AG08396 (cell line): Measurements from ENCODE around the gene UHRF1.
"Not testable (repeated sequence)": the region's sequence is repeated elsewhere in the genome, so short reads cannot be mapped to it uniquely, and the experiment has no call there.

ENCODE experiments used
- DNase-seq: peaks from one replicate; pipeline ENCODE4 v3.0.0; 2012; ENCODE audit warnings: low spot score, mixed read lengths

UHRF1 gene

DNA sequence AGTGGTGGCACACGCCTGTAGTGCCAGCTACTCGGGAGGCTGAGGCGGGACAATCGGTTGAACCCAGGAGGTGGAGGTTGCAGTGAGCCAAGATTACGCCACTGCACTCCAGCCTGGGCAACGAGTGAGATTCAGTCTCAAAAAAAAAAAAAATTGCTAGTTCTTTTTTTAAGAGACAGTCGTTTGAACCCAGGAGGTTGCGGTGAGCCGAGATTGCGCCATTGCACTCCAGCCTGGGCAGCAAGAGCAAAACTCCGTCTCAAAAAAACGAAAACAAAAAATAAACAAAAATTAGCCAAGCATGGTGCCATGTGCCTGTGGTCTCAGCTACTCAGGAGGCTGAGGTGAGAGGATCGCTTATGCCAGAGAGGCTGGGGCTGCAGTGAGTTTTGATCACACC, 8.4 kb upstream of the UHRF1 start:
- not testable (repeated sequence) for DNase-seq

GRCh38 chr19:4902796-4903195, 6.5 kb upstream of the UHRF1 start, which contains the start of gene ARRDC5:
Gene ARRDC5, minus strand, starts transcription at chr19:4902896. Its CDS starts 71 bp downstream, at chr19:4902825.
- no peak for DNase-seq

GRCh38 chr19:4904481-4904880, 4.8 kb upstream of the UHRF1 start:
- DNase-seq, result no peak

DNA sequence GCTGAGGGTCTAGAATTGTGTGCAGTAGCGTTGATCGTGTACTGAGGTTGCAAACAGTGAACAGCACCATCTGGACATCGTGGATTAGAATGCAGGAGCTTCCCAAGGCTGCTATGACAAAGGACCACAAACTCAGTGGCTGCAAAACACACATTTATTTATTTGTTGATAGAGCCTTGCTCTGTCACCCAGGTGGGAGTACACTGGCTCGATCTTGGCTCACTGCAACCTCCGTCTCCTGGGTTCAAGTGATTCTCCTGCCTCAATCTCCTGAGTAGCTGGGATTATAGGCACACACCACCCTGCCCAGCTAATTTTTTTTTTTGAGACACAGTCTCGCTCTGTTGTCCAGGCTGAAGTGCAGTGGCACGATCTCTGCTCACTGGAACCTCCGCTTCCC, 2.3 kb upstream of the UHRF1 start:
- DNase-seq, result no peak

DNA sequence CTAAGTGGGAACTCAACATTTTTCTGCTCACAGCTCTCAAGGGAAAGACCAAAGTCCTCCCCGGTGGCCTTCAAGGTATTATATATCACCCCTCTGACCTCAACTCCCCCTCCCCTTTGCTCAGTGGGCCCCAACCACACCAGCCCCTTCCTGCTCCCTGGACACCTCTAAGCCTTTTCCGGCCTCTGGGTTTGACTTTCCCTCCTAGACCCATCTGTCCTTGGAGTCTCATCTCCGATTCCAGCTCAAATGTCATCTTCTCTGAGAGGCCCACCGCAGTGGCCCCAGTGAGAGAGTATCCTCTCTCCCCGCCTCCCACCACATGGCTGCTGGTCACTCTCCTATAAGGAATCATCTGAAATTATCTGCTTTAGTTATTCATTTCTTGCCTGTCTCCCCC, 941 bp upstream of the UHRF1 start:
- DNase-seq, result no peak

DNA sequence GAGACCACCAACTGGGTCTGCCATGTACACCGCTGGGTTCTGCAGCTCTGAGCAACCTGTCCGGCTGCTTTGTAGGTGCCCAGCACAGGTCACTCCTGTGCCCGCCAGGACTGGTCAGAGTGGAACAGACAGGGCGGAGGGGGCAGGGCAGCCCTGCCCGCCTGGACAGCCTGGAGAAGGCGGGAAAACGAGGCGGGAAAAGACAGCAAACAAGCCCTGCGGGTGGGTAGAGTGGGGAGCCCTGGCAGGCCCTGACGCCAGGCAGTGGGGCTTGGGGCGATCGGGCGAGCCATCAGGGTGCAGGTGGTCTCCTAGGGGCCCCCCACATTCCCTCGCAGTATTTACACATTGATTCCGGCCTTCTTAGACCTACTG, 533 bp upstream of the UHRF1 start:
- no peak for DNase-seq

- DNase-seq, result peak; percentile 98
Measured at GRCh38 chr19:4909897-4910593, 744 bp downstream of the UHRF1 start.

DNA sequence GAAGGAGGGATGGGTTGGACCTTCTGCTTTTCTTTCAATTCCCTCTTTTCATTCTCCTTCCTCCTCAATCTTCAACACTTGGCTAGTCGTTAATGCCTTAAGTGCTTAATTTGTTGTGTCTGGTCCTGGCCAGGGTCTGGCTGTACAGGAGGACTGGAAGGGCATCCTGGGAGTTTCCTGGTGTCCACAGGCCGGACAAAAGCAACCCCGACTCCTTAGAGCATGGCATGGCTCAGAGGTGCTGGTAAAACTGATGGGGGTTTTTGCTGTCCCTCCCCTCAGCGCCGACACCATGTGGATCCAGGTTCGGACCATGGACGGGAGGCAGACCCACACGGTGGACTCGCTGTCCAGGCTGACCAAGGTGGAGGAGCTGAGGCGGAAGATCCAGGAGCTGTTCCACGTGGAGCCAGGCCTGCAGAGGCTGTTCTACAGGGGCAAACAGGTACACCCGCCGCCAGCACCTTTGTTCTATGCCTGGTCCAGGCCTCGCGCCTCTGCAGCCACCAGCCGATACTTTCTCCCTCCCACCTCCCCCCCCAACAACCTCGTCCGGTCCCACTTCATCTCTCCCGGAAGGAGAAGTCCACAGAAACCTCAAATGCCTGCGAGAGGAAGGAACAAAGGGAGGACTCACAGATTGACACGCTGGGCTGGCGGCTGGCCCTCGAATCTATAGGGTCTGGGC, 1.4 kb downstream of the UHRF1 start:
- DNase-seq, result peak; percentile 63

GRCh38 chr19:4911314-4911713, 2.0 kb downstream of the UHRF1 start:
- no peak for DNase-seq

DNA sequence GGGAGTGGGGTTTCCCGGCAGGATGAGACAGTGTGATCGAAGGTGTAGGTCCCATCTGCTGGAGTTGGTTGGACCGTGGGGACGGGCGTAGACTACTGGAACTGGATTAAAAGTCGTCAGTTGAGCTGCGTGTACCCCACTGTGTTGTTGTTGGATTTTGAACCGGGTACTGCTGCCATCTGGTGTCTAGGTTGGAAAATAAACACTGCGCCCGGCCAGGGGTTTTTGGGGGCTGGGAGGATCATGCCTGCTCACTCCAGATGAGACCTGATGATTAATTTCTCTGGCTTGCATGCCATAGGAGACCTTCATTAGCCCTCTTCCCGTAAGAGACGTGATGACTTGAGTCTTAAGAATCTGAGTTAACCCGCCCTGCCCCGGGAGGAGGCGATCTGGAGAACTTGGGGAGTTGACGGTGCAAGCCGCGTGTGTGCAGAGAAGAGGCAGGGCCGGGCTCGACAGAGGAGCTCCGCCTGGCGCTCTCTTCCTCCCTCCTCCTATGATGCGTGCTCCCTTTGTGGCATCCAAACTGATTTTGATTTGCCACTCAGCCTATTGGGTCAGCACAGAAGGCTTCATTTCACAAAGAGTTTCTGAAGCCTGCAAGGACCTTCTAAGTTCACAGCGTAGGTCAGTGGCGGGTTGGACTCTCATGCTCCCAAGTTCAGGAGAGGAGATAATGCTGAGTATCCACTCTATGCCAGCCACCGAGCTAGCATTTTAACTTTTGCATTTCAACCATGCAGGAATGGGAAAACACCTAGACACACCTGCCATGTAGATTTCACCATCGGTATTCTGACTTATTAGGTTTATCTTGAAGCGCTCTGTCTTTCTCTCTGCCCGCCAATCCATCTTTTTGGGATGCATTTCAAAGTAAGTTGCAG, 2.7 kb downstream of the UHRF1 start:
- peak; percentile 97 for DNase-seq

DNA sequence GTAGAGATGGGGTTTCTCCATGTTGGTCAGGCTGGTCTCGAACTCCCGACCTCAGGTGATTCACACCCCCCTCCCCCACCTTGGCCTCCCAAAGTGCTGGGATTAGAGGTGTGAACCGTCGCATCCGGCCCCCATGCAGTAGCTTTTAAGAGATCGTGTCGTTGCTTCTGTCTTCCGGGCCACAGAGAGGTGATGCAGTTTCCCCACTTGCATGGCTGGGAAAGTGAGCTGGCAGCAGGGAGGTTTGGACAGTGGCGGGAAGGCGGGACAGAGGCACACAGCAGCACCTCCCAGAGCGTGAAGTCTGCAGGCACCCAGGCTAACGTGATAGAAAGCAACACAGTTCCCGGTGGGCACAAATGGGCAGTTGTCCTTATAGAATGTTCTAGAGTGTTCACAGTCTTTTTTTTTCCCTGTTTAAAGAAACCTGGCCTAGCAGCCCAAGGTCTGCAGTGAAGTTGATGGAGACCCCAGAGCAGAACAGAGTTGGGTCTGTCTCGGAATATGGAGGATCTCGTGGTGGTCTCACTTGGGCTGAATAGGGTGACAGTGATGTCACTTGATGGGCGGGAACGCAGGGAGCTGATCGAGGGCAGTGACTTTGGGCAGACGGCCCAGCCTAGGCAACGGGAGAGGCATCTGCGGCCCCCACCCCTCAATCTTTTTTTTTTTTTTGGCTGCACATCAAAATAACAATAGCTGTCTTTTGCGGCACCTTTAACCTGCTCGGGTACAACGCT, 4.9 kb downstream of the UHRF1 start:
- DNase-seq, result no peak

- peak; percentile 74 for DNase-seq
Measured at GRCh38 chr19:4914736-4915501, 5.6 kb downstream of the UHRF1 start.

DNA sequence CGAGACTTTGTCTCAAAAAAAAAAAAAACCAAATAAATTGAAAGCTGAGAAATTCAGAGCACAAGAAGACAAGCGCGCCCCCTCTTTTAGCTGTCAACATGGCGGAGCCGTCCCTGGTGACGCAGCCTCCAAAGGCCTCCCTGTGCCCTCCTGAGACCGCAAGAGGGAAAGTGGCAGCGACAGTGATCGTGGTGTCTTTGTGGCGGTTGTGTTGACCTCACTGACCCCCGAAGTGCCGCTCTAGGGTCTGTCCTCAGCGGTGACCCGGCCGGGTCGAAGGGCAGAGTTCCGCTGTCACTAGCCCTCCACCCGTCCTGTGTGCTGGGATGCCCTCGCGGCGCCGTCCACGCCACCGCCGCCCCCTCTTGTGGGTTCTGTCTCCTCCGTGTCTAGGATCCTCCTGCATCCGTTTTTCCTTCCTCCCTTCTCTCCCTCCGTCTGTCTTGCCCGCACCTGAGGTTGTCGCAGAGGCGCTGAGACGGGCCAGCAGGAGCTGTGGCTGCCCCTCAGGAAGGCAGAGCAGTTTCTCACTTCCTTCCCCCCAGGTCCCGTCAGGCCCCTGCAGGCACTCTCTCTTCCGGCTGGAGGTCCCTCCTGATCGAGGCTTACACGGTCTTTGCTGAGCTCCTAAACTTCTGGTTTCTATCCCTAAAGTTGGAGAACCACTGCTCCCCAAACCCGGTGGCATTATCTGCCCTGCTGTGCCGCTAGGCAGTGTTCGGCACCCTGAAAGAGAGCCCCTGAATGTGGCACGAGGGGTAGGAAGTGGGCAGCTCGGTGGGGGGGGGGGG, 7.2 kb downstream of the UHRF1 start:
- DNase-seq, result no peak

- DNase-seq, result no peak
Measured at GRCh38 chr19:4922530-4923275, 13.4 kb downstream of the UHRF1 start.

DNA sequence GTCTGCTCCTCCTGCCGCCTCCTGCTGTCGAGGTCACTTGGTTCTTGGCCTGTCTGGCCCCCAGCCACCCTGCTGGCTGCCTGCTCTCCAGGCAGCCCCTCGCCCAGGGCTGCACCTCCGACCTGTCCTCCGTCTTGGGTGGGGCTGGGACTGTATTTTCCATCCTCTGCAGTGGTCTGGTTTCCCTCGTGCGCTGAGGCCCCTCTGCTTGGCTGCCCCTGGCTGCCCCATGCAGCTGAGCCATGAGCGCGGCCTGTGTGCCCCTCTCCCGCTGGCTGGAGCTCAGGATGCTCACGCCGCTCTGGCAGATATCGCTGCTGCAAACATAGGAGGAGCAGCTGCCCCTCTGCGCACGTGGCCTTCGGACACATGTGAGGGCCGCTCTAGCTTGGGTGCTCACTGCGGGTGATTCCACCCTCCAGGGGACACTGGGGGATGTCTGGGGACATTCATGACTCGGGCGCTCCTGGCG, 14.0 kb downstream of the UHRF1 start:
- no peak for DNase-seq

- no peak for DNase-seq
Measured at GRCh38 chr19:4929186-4929585, 19.9 kb downstream of the UHRF1 start.

- no peak for DNase-seq
Measured at GRCh38 chr19:4930664-4931063, 21.4 kb downstream of the UHRF1 start.

DNA sequence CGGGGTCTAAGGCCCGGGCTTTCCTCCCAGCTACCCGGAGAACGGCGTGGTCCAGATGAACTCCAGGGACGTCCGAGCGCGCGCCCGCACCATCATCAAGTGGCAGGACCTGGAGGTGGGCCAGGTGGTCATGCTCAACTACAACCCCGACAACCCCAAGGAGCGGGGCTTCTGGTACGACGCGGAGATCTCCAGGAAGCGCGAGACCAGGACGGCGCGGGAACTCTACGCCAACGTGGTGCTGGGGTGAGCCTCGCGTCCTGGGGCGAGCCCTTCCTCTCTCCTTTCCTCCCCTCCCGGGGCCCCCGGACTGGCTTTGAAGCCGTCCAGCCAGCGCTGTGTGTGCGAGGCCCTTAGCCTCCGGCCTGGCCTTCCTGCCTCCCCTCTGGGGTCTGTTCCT, 23.4 kb downstream of the UHRF1 start:
- DNase-seq, result no peak

DNA sequence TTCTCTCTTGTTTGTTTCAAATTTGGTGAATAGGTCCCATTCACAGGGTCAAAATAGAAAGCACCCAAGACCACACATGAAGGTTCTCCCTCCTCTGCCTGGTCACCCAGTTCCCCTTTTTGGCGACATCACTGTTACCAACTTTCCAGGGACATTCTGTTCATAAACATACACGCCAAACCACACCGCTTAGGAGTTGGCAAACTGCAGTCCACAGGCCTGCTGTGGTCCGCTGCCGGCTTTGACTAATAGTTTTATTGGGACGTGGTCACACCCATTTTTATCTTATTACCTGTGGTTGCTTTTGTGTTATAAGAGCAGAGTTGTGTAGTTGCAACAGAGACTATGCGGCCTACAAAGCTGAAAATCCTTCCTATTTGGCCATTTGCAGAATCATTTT, 24.2 kb downstream of the UHRF1 start:
- DNase-seq, result no peak

- no peak for DNase-seq
Measured at GRCh38 chr19:4935444-4935843, 26.1 kb downstream of the UHRF1 start.
